OCI-M2 (cell line): ENCODE measurements around the gene TTC33.
"Not testable (repeated sequence)": the region's sequence is repeated elsewhere in the genome, so short reads cannot be mapped to it uniquely, and the experiment has no call there.

ENCODE experiments used
- DNase-seq: peaks from one replicate; lab custom pipeline; 2025; ENCODE audit not compliant: unreplicated experiment; lab: John Stamatoyannopoulos, UW

Gene TTC33

GRCh38 chr5:40720069-40720468, 35.7 kb downstream of the TTC33 start:
- no peak for DNase-seq

DNA sequence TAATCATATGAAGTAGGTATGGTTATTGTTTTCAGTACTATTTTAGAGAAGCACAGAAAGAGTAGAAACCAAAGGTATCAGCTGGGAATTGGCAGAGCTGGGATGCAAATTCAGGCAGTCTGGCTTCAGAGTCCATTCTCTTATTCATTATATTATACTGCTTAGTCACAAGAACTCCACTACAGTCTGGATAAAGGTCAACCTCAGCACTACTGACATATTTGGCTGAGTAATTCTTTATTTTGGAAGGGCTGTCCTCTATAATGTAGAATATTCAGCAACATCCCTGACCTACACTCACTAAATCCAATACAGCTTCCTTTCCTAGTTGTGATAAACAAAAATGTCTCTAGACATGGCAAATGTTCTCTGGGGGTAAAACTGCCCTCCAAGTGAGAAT, 38.5 kb downstream of the TTC33 start:
- DNase-seq = no peak

DNA sequence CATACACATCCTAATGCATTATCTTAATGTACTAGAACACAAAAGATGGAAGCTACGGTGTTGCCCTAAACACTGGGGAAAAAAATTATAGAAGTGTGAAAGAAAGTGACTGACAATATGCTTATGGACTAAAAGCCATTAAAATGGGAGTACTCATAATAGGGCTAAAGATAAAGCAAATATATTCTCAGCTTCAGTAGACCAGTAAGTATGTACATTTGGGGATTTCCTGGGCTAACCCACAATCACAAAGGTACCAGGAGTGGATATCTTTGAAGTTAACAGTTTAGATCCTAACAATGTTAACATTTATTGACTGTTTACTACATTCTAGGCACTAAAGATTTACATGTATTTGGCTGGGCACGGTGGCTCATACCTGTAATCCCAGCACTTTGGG, 39.2 kb downstream of the TTC33 start:
- DNase-seq = no peak

GRCh38 chr5:40716000-40716399, 39.8 kb downstream of the TTC33 start:
- DNase-seq = no peak

- no peak for DNase-seq
Observed at GRCh38 chr5:40714001-40714400, 41.8 kb downstream of the TTC33 start.

GRCh38 chr5:40710575-40710974, 45.2 kb downstream of the TTC33 start:
- not testable (repeated sequence) for DNase-seq

- DNase-seq = not testable (repeated sequence)
Observed at GRCh38 chr5:40705484-40705883, 50.3 kb downstream of the TTC33 start.

DNA sequence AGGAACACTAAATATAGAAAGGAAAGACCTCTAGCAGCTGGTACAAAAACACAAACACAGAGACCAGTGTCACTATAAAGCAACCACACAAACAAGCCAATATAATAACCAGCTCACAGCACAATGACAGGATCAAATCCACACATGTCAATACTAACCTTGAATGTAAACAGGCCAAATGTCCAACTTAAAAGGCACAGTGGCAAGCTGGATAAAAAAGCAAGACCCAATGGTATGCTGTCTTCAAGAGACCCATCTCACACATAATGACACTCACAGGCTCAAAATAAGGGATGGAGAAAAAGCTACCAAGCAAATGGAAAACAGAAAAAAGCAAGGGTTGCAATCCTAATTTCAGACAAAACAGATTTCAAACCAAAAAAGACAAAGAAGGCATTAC, 53.7 kb downstream of the TTC33 start:
- not testable (repeated sequence) for DNase-seq

DNA sequence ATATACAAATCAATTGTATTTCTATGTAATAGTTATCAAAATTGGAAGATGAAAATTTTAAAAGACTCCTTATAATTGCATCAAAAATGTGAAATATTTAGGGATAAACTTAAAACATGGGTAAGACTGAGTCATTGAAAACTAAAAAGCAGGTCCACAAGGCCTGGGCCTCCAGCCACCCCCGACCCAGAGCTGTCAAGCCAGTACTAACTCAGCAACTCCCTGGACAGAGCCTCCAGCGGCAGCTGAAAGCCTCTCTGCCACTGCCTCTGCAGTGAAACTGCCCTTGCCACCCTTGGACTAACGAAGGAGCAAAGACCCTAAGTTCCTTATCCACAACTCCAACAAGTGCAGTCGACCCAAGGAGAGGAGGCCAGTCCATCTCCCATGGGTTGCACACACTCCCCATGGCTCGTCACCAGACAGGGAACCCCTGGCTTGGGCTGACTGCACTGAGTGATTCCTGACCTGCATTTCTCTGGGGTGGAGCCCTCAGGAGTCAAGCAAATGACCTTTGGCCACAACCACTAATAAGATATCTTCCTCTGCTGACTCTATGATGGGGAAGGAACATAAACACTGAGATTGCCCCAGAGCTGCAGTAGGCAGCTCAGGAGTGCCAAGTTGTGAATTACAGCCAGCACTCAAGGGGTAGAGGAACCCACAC, 55.5 kb downstream of the TTC33 start:
- DNase-seq = no peak

DNA sequence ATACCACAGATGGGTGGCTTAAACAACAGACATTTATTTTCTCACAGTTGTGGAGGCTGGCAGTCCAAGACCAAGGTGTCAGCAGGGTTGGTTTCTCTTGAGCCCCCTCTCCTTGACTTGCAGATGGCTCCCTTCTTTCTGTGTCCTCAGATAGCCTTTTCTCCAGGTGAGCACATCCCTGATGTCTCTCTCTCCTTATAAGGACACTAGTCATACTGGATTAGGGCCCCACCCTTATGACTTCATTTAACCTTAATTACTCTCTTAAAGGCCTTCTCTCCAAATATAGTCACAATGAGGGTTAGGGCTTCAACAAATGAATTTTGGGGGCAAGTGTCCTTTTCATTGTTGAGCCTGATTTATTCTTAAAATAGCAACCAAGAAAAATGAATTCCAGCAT, 61.3 kb downstream of the TTC33 start:
- no peak for DNase-seq

DNA sequence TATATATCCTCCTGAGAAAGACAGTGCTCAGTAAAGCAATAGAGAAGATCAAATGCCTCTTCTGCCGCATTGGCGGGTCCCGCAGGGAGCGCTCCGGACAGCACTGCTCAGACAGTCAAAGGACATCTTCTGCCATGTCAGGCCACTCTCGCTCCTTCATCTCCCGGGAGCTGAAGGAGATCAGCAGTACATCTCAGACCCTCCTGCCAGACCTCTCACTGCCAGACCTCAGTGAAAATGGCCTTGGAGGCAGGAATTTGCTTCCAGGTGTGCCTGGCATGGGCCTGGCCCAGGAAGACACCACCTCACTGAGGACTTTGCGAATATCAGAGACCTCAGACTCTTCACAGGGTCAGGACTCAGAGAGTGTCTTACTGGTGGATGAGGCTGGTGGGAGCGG, 63.9 kb downstream of the TTC33 start:
- DNase-seq = no peak

DNA sequence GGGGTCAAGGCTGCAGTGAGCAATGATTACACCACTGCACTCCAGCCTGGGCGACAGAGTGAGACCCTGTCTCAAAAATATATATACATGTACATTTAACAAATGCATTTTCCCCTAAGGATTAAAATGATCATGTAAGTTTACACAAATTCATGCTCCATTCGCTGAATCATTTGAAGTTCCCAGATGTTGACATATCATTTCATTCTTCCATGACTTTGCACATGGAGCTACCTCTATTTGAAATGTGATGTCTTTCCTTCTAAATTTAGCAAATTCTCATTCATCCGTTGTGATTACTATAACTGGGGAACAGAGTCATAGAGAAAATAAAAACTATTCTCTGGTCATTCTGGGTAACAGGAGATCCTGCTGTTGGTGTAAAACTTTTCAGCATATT, 65.5 kb downstream of the TTC33 start:
- no peak for DNase-seq

DNA sequence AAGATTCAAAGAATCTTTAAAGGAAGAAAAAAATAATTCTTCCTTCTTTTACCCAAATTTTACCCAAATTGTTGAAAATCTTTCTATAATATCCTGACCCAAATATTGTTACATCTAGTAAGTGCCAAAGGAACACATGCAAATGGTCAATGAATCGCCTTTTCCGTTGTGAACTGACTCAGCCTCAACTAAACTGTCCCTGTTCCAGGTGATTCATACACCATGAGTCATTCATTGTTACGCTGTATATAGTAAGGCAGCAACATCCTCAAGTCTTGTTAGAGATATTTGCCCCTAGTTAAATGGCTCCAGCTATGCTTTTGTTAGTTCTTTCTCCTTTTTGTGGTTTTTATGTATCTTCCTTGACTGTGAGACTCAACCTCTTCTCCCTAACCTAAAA, 66.3 kb downstream of the TTC33 start:
- DNase-seq = no peak

- no peak for DNase-seq
Observed at GRCh38 chr5:40688996-40689395, 66.8 kb downstream of the TTC33 start.

GRCh38 chr5:40688127-40688761, 67.5 kb downstream of the TTC33 start:
- DNase-seq = peak; percentile 55

DNA sequence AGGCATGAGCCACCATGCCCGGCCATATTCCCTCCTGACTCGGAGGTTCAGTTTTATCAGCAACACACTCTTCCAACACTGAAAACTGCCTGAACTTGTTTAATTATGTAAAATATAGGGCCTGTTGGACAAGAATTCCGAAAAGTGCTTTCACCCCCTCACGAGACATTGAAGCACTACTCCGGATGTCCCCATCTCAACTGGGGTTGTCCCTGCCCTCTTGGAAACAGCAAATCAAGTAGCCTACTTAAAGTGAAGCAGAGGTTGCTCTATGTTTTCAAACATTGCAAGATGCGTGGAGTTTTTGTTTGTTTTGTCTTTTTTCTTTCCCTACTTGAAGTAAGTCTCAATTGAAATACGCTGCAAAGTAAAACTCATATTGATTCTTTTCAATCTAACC, 68.4 kb downstream of the TTC33 start:
- no peak for DNase-seq

DNA sequence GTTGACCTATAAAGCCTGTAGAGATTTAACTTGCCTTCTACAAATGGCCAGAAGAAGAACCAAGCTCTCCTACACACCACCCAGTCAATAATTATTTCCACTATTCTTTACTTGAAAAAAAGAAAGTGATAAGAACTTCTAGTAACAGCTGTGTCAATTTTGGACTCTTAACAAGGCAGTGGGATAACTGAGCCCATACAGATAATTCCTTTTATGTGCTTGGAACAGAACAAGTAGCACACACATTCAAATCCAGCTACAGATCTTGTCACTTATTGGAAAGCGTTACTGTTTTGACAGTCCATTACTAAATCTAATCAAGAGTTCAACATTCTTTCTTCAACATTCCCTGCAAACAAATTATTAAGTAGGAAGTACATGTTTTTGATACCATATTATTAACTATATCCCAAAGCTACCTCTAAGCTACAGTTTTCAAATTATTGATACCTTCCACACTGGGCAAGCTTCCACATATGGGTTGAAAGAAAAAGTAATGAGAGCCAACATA, 69.7 kb downstream of the TTC33 start:
- DNase-seq = no peak

DNA sequence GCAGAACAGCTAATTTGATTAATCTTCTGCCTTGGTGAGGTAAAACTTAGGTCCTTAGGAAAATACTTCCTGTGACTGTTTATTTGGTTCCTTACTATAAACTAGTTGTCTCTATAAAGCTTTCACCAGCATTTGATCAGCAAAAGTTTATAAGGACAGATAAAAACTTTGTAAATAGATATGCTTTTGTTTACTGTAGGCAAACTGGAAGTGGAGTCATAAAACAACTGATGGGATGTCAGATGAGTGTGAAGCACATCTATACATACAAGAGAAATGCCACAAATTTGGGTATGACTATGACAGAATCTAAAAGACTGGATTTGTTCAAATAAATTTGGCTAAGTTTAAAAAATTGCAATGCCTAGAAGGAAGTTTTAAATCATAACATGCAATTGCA, 70.6 kb downstream of the TTC33 start:
- DNase-seq = no peak

GRCh38 chr5:40683305-40683704, 72.5 kb downstream of the TTC33 start:
- no peak for DNase-seq

GRCh38 chr5:40682154-40683017, 73.4 kb downstream of the TTC33 start:
- DNase-seq = no peak

DNA sequence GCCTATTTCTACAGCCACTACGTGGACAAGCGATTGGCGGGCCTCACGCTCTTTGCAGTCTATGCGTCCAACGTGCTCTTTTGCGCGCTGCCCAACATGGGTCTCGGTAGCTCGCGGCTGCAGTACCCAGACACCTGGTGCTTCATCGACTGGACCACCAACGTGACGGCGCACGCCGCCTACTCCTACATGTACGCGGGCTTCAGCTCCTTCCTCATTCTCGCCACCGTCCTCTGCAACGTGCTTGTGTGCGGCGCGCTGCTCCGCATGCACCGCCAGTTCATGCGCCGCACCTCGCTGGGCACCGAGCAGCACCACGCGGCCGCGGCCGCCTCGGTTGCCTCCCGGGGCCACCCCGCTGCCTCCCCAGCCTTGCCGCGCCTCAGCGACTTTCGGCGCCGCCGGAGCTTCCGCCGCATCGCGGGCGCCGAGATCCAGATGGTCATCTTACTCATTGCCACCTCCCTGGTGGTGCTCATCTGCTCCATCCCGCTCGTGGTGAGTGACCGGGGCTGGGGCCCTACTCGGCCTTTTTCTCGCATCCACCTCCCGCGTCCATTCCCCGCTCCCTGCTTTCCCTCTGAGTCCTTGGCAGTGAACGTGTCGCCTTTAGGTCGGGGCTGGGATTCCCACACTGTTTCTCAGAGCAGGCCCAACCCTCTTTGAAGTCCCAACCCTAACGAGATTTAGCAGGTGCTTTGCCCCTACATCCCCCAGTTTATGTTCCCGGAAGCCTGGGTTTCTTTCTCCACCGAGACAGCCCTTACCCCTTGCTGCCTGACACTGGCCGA, 74.2 kb downstream of the TTC33 start:
- no peak for DNase-seq
